Skeletal muscle cell (primary cell): ENCODE results near the gene KCNE4.
A peak's percentile ranks its signal among the peaks of the same experiment; 100 is the strongest.
"Not testable (repeated sequence)": the region's sequence is repeated elsewhere in the genome, so short reads cannot be mapped to it uniquely, and the experiment has no call there.

ENCODE experiments used
- DNase-seq: peaks from one replicate; pipeline ENCODE4 v3.0.0-alpha.2; 2010; ENCODE audit warnings: low read depth
- H3K4me3 ChIP-seq: 2 replicates; pipeline ENCODE4 v1.5.1; 2011; ENCODE audit warnings: low read depth, mild to moderate bottlenecking, control low read depth, low read length, moderate library complexity

KCNE4 gene

GRCh38 chr2:223079925-223080324, 27.9 kb downstream of the KCNE4 start:
- DNase-seq, result no peak

GRCh38 chr2:223080790-223081360, 28.9 kb downstream of the KCNE4 start:
- not testable (repeated sequence) for DNase-seq, H3K4me3 ChIP-seq

More at GRCh38 chr2:223079925-223080324, 27.9 kb downstream of the KCNE4 start:
- no peak overlapping the region for H3K4me3 ChIP-seq

- no peak overlapping the region for H3K4me3 ChIP-seq
- no peak for DNase-seq
Measured at GRCh38 chr2:223081789-223082188, 29.8 kb downstream of the KCNE4 start.

GRCh38 chr2:223082706-223083105, 30.7 kb downstream of the KCNE4 start:
- H3K4me3 ChIP-seq, result no peak overlapping the region
- no peak for DNase-seq

GRCh38 chr2:223083402-223084070, 31.5 kb downstream of the KCNE4 start:
- H3K4me3 ChIP-seq, result no peak overlapping the region
- DNase-seq, result no peak

GRCh38 chr2:223084873-223085272, 32.9 kb downstream of the KCNE4 start:
- no peak overlapping the region for H3K4me3 ChIP-seq
- no peak for DNase-seq

GRCh38 chr2:223086370-223086981, 34.5 kb downstream of the KCNE4 start:
- no peak for DNase-seq
- no peak overlapping the region for H3K4me3 ChIP-seq

- DNase-seq, result no peak
- no peak overlapping the region for H3K4me3 ChIP-seq
Measured at GRCh38 chr2:223087466-223087865, 35.5 kb downstream of the KCNE4 start.

- DNase-seq, result no peak
- H3K4me3 ChIP-seq, result no peak overlapping the region
Measured at GRCh38 chr2:223088866-223089265, 36.9 kb downstream of the KCNE4 start.

- no peak for DNase-seq
- no peak overlapping the region for H3K4me3 ChIP-seq
Measured at GRCh38 chr2:223090039-223090438, 38.0 kb downstream of the KCNE4 start.

- DNase-seq, result no peak
- no peak overlapping the region for H3K4me3 ChIP-seq
Measured at GRCh38 chr2:223090540-223091235, 38.7 kb downstream of the KCNE4 start.

- no peak for DNase-seq
- H3K4me3 ChIP-seq, result no peak overlapping the region
Measured at GRCh38 chr2:223092667-223093066, 40.7 kb downstream of the KCNE4 start.

GRCh38 chr2:223093436-223094241, 41.6 kb downstream of the KCNE4 start:
- no peak overlapping the region for H3K4me3 ChIP-seq
- peak; percentile 74 for DNase-seq

- DNase-seq, result no peak
- H3K4me3 ChIP-seq, result no peak overlapping the region
Measured at GRCh38 chr2:223095207-223095606, 43.2 kb downstream of the KCNE4 start.

GRCh38 chr2:223096235-223096970, 44.4 kb downstream of the KCNE4 start:
- H3K4me3 ChIP-seq, result no peak overlapping the region
- no peak for DNase-seq

- no peak overlapping the region for H3K4me3 ChIP-seq
- no peak for DNase-seq
Measured at GRCh38 chr2:223097888-223098383, 45.9 kb downstream of the KCNE4 start.

GRCh38 chr2:223099561-223099960, 47.6 kb downstream of the KCNE4 start:
- no peak overlapping the region for H3K4me3 ChIP-seq
- no peak for DNase-seq

GRCh38 chr2:223100061-223100511, 48.1 kb downstream of the KCNE4 start:
- no peak overlapping the region for H3K4me3 ChIP-seq
- peak; percentile 88 for DNase-seq
